Prostate gland (tissue), 2 donors: ENCODE data around the gene ARSI.

ENCODE experiments used
- CTCF ChIP-seq, 4 experiments: fragments of 200-600 bp in 2 of 4; fragments of 450-650 bp in 2 of 4; sonication (generic) in 2 of 4; IDR thresholded peaks; 1 replicate in 3 of 4; 2 replicates in 1 of 4; pipeline ENCODE4 v1.5.1; 2016 to 2019; ENCODE audit warnings: antibody characterized with exemption in 4 of 4, mild to moderate bottlenecking in 2 of 4, moderate library complexity in 2 of 4
- POLR2A ChIP-seq: fragments of 450-650 bp; IDR thresholded peaks from one replicate; pipeline ENCODE4 v1.6.1; 2016; ENCODE audit warnings: antibody characterized with exemption, mild to moderate bottlenecking
- POLR2AphosphoS5 ChIP-seq: sonication (generic); formaldehyde crosslinking; IDR thresholded peaks from one replicate; pipeline ENCODE4 v1.6.1; 2017; ENCODE audit warnings: antibody characterized with exemption

GRCh38 chr5:150329881-150330876, 27.5 kb upstream of the ARSI start:
- TF ChIP-seq POLR2AphosphoS5 (no peak), CTCF (IDR thresholded peaks at IDR 0.05) (no peak), POLR2A (no peak)
